ENCODE data around the gene SH3GL1. TPM values are rescaled to one million over a fixed set of nuclear protein-coding genes. Genes with fewer than 3 reads are reported as not detected.

SH3GL1 gene
- polyA plus RNA-seq, 1 of the 3 experiments (the other 2 are of a cell fraction) = 82.8 TPM

- Histone ChIP-seq H3K9ac (no peak overlapping the region), H4K20me1 (ENCODE audit: insufficient read depth) (peaks cover 11% of the 10 kb centered on the region; the same call in 1 of the 2 replicates), H3K9me2 (no peaks in the 10 kb centered on the region), H3K27me3 (ENCODE audit: insufficient read depth) (no peaks in the 10 kb centered on the region), H2AFZ (ENCODE audit: low read depth) (no peak overlapping the region), H3K9me3 (no peaks in the 10 kb centered on the region), H3K4me3 (ENCODE audit: low read depth in 2 of 2, low read length in 1 of 2) (no peak overlapping the region), H3K27ac (ENCODE audit: low read depth in 2 of 2, low read length in 1 of 2) (peak overlapping the region in 1 of 2 experiments; percentile 22; a peak in 1 of 4 replicates), H3K4me2 (no peak overlapping the region), H3K36me3 (replicated peaks in 1 of 2; ENCODE audit: control insufficient read depth in 1 of 2, insufficient read depth in 2 of 2, low read length in 1 of 2) (peaks cover 0 to 15% of the 10 kb centered on the region in 2 experiments), H3F3A (replicated peaks; ENCODE audit: insufficient read depth) (peaks cover 2% of the 10 kb centered on the region), H3K4me1 (ENCODE audit: control insufficient read depth in 1 of 2, insufficient read depth in 2 of 2, low read depth in 1 of 2, low read length in 1 of 2) (peaks cover 15 to 51% of the 10 kb centered on the region in 2 experiments; a peak in 3 of 4 replicates), H3K79me2 (ENCODE audit: insufficient read depth) (peaks cover 77% of the 10 kb centered on the region)
- no peak for DNase-seq
- POLR2A ChIA-PET = no interaction called here
- TF ChIP-seq RXRA (IDR thresholded peaks at IDR 0.05; ENCODE audit: borderline replicate concordance, low read depth) = no peak
- TF ChIP-seq GABPA (IDR thresholded peaks at IDR 0.05; ENCODE audit: low read depth) = no peak
- no peak for TF ChIP-seq EP300 (IDR thresholded peaks at IDR 0.05; ENCODE audit: borderline replicate concordance in 1 of 2, low read depth in 1 of 2, low read length in 1 of 2)
- TF ChIP-seq RAD21 (IDR thresholded peaks at IDR 0.05; ENCODE audit: low read length) = peak; percentile 33
- TF ChIP-seq SMC3 (IDR thresholded peaks at IDR 0.05; ENCODE audit: low read depth, low read length) = peak; percentile 35
- TF ChIP-seq YY1 (IDR thresholded peaks at IDR 0.05; ENCODE audit: low read depth) = no peak
- WGBS (ENCODE audit: low lambda C conversion rate) = 80% methylated on average over 1 of the region's 21 CpGs
- CTCF ChIA-PET = interaction anchor here (0.6 to 1.8 kb wide), 8 partner anchors 9 to 183 kb away, joined by 3 to 10 read pairs (median 3); partner anchors contain the start of gene SH3GL1
Measured at GRCh38 chr19:4369888-4370260, 30.5 kb downstream of the SH3GL1 start.

- Histone ChIP-seq H3K4me2 (no peak overlapping the region), H2AFZ (ENCODE audit: low read depth) (no peak overlapping the region), H3F3A (replicated peaks; ENCODE audit: insufficient read depth) (peaks cover 3% of the 10 kb centered on the region), H3K4me3 (ENCODE audit: low read depth in 2 of 2, low read length in 1 of 2) (no peak overlapping the region), H3K27ac (ENCODE audit: low read depth in 2 of 2, low read length in 1 of 2) (peak overlapping the region in 1 of 2 experiments; percentile 22; a peak in 1 of 4 replicates), H3K9me3 (no peaks in the 10 kb centered on the region), H3K4me1 (ENCODE audit: control insufficient read depth in 1 of 2, insufficient read depth in 2 of 2, low read depth in 1 of 2, low read length in 1 of 2) (peaks cover 9 to 45% of the 10 kb centered on the region in 2 experiments; a peak in 3 of 4 replicates), H3K9me2 (no peaks in the 10 kb centered on the region), H3K79me2 (ENCODE audit: insufficient read depth) (peaks cover 71% of the 10 kb centered on the region), H3K27me3 (ENCODE audit: insufficient read depth) (no peaks in the 10 kb centered on the region), H3K9ac (no peak overlapping the region), H3K36me3 (replicated peaks in 1 of 2; ENCODE audit: control insufficient read depth in 1 of 2, insufficient read depth in 2 of 2, low read length in 1 of 2) (peaks cover 0 to 15% of the 10 kb centered on the region in 2 experiments), H4K20me1 (ENCODE audit: insufficient read depth) (peaks cover 11% of the 10 kb centered on the region; the same call in 1 of the 2 replicates)
- CTCF ChIA-PET = interaction anchor here (0.8 to 1.8 kb wide), 4 partner anchors 12 to 23 kb away, joined by 3 to 10 read pairs (median 4); no protein-coding TSS in a partner anchor
- WGBS (ENCODE audit: low lambda C conversion rate) = 93% methylated on average over 16 of the region's 25 CpGs
- TF ChIP-seq POLR2AphosphoS5 (IDR thresholded peaks at IDR 0.05; ENCODE audit: low read depth, low read length) = no peak
- TF ChIP-seq FOXM1 (IDR thresholded peaks at IDR 0.05; ENCODE audit: low read depth) = no peak
- no peak for TF ChIP-seq TCF12 (IDR thresholded peaks at IDR 0.05)
- no peak for TF ChIP-seq USF1 (IDR thresholded peaks at IDR 0.05; ENCODE audit: borderline replicate concordance, low read depth)
- no peak for TF ChIP-seq FOSL2 (IDR thresholded peaks at IDR 0.05; ENCODE audit: borderline replicate concordance, low read depth)
- no peak for TF ChIP-seq MEF2A (IDR thresholded peaks at IDR 0.05; ENCODE audit: borderline replicate concordance, low read depth)
- no peak for DNase-seq
- POLR2A ChIA-PET = no interaction called here
Measured at GRCh38 chr19:4369109-4369887, 31.0 kb downstream of the SH3GL1 start.
